DMS 273 (cell line): ENCODE data around the gene RYR1.
A peak's percentile ranks its signal among the peaks of the same experiment; 100 is the strongest.
"Not testable (repeated sequence)": the region's sequence is repeated elsewhere in the genome, so short reads cannot be mapped to it uniquely, and the experiment has no call there.

Source experiments
- DNase-seq: peaks from one replicate; lab custom pipeline; 2025; ENCODE audit not compliant: unreplicated experiment; lab: John Stamatoyannopoulos, UW

The RYR1 gene

DNA sequence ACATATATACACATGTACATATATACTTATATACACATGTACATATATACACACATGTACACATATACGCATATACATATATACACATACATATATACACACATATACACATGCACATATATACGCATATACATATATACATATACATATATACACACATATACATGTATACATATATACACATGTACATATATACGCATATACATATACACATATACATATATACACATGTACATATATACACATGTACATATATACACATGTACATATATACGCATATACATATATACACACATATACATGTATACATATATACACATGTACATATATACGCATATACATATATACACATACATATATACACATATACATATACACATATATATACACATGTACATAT is 169.4 kb downstream of the RYR1 start:
- DNase-seq, result not testable (repeated sequence)

DNA sequence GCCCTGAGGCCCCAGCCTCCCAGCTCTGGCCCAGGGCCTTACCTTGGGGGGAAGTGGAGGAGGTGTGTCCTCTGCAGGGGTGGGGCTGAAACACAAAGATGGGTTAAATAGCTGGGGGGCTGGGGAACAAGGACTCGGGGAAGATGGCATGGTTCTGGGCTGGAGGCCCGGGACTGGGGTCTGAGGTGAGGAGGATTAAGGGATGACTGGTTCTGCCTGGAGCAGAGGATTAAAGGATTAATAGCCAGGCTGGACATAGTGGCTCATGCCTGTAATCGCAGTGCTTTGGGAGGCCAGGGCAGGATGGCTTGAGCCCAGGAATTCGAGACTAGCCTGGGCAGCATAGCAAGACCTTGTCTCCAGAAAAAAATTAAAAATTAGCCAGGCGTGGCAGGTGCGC is 172.6 kb downstream of the RYR1 start:
- DNase-seq, result no peak

DNA sequence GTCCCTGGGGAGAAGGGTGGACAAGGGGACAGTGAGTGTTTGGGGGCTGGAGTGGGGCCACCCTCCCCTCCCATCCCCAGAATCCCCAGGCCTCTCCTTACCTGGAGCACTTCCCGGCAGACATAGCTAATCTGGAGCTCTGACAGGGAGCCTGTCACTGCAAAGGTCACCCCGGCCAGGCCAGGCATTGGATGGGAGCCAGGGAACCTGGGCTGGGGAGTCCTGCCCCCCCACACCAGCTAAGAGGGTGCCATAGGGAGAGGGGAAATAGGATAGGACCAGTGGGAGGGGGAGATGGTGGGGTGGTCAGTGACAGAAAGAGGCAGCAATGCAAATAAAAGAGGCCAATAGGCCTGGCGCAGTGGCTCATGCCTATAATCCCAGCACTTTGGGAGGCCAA is 180.8 kb downstream of the RYR1 start:
- no peak for DNase-seq

DNA sequence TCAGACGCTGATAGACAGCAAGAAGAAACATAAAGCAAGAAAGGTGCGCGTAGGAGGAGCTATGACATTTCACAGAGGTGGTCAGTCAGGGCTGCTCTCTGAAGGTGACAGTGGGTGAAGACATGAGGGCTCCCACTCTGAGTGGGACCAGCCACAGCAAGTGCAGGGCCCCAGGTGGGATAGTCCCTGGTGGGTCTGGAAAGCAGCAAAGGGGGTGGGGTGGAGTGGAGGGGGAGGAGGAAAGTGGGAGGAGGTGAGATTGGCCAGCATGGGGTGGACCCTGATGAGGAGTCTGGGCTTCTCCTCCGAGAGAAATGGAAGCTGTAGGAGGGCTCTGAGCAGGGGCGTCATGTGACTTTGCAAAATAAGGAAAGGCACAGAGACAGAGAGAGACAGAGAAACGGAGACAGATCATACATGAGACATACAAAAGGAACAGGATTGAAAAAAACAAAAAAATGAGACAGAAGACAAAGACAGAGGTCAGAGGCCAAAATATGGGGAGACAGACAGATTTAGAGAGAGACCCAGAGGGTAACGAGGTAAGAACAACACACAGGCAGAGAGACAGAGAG is 181.6 kb downstream of the RYR1 start:
- no peak for DNase-seq

DNA sequence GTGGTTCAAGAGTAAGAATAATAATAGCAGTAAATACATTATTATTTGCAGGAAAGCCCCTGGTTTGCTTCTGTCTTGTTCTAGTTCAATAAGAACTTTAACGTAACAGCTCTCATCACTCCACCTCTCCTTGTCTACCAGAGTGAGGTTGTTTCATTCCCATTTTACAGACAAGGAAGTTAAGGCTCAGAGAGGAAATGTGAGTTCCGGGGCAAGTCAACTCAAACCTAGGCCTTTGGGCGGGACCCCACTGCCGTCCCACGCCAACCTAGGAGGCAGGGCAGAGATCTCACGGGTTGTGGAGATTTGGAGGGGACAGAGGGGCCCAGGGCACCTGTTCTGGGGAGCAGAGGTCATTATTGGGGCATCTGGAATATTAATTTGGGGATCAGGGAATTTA is 182.8 kb downstream of the RYR1 start:
- no peak for DNase-seq

DNA sequence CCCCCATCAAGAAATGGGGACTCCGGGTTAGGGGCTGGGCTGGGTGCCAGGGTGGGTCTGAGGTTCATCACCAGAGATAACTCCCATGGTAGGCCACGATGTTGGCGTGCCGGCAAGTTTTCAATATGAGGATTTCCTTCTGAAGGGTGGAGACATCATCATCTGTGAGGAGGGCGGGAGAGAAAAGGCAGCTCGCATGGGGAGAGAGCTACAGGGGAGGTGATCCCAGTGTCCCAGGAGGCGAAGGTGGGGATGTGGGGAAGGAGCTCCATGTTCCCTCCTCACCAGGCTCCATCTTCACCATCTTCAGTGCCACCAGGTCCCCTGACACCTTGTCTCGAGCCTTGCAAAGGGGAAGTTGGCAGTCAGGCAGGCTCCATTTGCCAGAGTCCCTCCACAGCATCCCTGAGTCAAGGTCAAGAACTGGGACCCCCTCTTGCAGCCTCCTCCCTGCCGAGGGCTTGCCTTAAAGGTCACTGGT is 183.8 kb downstream of the RYR1 start:
- DNase-seq, result no peak

DNA sequence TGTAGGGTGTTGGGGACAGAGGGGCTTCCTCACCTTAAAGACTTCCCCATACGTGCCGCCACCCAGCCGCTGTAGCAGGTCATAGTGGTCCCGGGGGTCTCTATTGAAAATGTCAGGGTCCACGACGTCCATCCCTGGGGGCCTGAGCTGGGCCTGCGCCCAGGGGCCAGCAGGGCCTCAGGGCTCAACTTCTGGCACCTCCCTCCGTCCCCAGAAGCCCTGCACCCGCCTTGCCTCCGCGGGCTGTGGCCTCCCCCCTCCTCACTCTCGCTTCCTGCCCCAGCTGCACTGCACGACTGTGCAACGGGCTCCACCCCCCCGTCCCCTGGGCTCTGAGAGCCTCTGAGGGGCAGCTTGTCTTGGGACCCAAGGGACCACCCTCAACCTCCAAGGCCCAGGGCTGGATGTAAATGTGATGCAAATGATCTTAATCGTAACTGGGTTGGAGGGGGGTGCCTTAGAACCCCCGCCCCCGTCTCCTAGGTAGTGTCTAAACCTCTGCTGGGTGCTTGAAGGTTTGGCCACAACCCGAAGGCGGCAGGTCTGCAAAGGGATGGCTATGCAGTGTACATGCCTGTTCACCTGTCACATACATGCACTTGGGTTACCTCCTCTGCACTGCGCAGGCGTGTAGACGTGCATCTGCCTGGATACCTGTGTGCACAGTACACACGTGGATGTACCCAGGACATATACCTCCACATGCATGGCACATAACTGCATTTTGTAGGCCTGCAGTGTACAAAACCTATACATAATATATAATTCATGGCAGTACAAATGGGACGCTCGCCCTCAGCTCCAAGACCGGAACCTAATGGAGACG is 184.5 kb downstream of the RYR1 start, which contains the start of gene MAP4K1:
Gene MAP4K1, minus strand, starts transcription at position 190 of the 826 bp plus-strand sequence. Its CDS starts 58 bp downstream, at position 132.
- no peak for DNase-seq

DNA sequence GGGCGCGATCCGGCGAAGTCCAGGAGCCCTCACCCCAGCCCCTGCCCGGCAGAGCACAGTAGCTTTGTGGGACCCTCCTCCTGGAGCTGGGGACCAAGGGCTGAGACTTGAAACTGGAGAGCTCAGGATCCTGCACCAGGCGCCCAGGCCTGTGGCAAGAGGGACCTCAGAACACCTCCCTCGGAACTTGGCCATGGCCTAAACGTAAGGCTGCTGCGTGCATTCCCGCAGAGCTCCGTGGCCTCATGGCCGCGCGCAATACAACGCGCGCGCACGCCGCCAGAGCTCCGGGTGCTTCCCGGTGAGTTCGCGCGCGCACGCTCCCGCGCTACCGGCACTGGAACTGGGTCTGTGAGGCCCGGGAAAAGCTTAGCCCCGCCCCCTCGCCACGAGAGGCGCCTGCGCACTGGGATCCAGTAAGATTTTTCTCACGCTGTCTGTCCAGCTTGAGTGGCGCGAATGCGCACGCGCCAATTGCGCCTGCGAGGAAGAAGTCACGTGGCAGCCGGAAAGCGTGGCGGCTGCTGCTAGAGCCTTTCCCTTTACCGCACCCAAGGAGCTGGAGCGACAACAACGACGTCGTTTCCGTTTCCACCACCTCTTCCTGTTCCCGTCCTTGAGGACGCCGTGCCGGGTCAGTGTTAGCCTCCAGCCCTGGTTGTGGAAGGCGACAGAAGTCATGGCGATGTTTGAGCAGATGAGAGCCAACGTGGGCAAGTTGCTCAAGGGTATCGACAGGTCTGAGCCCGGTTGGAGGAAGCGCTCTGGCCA is 185.3 kb downstream of the RYR1 start, which contains the start of gene EIF3K:
Gene EIF3K, plus strand, starts transcription at position 599 of the 771 bp plus-strand sequence. Its CDS starts 81 bp downstream, at position 680.
- peak; percentile 100 for DNase-seq

DNA sequence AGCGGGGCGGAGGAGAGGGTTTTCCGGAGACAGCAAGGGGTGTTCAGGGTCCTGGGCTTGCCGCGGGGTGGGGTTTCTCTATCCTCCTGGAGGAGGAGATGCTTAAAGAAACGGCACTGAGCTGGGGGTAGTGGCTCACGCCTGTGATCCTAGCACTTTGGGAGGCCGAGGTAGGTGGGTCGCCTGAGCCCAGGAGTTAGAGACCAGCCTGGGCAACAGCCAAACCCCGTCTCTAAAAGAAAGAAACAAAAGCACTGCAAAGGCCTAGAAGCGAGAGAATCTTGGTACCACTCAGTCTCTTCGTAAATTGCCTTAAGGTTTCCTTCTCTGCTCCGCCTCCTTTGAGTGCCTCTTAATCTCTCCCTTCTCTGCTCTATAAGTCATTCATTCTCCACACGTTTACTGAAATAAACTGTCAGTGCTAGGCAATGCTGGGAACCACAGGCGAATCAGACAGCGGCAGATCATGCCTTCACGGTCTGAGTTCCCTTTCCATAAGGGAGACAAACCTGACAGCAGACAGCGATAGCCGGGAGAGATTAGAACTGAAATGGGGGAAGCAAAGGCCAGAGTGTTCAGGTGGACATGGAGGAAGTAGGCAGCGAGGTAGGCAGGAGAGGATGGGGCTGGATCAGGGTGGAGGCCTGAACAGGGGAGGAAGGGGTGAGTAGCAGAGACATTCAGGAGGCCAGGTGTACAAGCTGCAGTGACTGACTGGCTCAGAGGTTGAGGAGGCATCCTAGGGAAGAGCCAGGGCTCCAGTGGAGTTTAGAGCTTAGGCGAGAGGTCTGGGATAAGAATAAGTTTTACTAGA is 186.1 kb downstream of the RYR1 start:
- no peak for DNase-seq

DNA sequence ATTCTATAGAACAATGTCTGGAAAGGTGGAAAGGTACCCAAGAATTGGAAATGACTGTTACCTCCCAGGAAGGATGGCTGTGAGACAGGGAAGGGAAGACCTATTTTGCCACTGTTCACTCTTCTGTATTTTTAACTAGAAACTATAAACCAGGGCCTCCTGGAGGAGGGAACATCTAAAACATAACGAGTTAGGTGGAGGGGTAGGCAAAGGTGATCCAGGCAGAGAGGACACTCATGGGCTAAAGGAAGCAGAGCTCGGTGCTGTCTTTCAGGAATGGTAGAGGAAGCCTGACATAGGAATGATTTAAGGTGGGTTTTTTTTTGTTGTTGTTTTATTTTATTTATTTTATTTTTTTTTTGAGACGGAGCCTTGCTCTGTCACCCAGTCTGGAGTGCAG is 191.3 kb downstream of the RYR1 start:
- no peak for DNase-seq

DNA sequence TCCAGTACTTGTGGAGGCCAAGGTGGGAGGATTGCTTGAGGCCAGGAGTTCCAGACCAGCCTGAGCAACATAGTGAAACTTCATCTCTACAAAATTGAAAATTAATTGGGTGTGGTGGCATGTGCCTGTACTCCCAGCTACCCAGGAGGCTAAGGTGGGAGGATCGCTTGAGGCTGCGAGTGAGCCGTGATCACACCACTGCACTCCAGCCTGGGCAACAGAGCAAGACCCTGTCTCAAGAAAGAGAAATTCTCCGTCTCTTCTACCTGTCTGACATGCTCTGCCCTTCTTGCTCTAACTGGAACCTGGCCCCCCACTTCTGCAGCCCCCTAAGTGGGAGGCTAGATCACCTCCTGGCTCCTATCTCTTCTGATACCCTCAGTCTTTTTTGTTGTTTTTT is 192.9 kb downstream of the RYR1 start:
- DNase-seq, result no peak

DNA sequence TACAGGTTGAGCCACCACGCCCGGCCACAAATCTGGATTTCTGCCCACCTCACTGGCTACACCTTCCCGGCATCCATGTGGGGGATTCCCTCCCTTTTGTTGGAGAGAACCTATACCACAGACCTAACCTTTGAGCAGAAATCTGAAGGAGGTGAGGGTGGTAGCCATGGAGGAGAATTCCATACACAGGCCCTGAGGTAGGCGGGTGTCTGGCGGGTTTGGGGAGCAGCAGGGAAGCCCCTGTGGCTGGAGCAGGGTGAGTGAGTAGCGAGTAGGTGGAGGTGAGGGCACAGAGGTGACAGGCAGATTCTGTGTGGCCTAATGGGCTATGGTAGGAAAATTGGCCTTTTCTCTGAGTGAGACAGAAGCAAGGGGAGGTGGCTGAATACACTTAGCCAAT is 196.1 kb downstream of the RYR1 start:
- DNase-seq, result no peak

DNA sequence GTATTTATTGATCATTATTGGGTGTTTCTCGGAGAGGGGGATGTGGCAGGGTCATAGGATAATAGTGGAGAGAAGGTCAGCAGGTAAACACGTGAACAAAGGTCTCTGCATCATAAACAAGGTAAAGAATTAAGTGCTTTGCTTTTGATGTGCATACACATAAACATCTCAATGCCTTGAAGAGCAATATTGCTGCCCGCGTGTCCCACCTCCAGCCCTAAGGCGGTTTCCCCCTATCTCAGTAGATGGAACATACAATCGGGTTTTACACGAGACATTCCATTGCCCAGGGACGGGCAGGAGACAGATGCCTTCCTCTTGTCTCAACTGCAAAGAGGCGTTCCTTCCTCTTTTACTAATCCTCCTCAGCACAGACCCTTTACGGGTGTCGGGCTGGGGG is 197.8 kb downstream of the RYR1 start:
- DNase-seq, result not testable (repeated sequence)

DNA sequence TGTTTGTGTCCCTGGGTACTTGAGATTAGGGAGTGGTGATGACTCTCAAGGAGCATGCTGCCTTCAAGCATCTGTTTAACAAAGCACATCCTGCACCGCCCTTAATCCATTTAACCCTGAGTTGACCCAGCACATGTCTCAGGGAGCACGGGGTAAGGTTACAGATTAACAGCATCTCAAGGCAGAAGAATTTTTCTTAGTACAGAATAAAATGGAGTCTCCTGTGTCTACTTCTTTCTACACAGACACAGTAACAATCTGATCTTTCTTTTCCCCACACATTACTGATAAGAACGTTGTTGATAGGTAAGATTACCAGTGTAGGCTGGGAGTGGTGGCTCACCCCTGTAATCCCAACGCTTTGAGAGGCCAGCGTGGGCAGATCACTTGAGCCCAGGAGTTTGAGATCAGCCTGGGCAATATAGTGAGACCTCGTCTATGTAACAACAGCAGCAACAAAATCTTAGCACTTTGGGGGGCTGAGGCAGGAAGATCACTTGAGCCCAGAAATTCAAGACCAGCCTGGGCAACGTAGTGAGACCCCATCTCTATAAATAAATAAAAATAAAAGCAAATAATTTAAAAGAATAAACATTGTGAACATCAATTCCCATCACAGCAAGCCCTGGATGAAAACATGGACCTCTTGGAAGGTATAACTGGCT is 198.5 kb downstream of the RYR1 start:
- DNase-seq, result not testable (repeated sequence)

DNA sequence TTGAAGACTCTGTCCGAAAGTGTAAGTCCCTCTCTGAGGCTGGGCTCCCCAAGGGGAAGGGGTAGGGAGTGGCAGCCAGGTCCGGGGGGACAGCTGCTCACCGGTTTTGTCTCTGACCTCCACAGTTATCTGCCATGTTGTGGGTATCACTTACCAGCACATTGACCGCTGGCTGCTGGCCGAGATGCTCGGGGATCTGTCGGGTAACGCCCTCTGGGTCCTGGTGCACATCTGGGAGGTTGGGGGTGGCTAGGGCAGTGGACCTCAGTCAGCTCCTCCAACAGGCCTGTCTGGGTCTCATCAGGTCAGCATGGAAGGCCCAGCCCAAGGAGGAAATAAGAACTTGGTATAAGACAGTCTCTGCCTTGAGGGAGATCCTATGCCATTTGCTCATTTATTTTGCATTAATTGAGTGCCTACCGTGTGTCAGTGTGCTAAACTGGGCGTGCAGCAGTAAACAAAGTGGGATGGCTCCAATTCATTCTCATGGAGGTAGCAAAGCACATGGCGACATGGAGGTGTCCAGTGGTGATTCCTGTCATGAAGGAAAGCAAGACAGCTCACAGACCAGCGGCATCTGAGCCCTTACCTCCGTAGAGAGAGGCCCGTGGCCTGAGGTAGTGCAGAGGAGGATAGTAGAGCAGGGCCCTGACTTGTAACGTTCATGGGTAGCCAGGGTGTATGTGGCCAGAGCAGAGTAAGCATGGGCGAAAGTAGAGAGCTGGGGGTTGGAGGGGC is 199.2 kb downstream of the RYR1 start:
- DNase-seq, result no peak

DNA sequence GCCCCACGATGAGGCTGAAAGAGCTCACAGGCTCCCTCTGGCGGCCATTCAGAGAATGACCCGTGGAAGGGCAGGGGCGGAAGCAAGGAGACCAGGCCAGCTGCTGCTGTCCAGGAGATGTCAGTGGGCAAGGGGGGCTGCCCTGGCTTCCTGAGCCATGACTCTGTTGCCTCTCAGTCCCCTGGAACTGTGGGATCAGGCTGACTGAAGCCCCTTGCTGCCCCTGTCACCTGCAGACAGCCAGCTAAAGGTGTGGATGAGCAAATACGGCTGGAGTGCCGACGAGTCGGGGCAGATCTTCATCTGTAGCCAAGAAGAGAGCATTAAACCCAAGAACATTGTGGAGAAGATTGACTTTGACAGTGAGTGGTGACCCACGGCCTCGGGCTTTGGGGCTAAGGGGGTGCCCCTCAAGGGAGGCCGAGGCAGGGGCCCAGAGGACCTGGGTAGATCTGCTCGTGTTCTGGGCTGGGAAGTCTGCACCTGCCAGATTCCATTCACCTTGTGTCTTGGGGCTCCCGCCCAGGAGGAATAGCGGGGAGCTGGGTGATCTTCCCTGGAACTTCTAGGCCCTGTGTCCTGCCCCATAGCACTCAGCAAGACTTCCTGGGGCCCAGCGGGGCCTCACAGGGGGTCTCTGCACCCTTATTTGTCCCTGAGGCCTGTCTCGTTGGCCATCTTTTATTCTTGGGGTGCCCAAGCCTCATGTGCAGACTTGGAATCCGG is 201.4 kb downstream of the RYR1 start:
- peak; percentile 85 for DNase-seq

DNA sequence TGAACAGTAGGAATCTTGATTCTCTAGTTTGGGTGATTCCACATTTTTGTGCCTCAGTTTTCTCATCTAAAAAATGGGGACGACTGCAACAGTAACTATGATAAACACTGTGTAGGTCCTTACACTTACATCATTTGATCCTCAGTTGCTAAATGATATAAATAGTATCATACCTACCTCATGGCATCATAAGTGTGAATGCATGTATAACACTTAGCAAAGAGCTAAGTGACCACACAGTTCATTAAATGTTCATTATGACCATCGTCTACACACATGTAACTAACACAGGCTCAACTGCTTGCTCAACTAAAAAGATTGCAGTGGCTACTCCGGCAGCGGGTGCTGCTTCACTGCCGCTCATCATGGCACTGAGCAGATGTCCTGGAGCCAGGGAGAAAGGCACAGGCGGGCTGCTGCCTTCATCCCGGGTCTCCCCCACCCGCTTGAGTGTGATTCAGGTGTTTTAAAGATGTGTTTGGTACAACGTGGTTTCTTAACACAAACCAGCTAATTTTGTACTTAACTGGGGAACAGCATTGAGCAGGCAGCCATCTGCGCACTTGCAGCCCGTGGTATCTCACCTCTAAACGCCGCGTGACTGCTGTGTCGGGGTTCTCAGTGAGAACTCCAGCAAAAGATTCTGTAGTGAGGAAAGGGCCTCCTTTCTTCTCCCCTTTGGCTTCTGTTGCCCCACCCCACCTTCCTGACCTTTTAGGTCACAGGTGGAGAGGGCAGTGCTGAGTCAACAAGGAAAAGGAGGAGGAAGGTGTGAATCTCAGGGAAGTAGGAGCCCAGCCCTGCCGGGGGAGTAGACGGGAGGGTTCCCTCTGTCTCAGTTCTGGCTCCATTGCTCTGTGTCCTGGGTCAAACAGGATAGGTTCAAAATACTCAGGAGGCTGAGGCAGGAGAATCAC is 202.2 kb downstream of the RYR1 start:
- no peak for DNase-seq
